Pons (tissue), 1 donor: ENCODE measurements around the gene SPON1.
"Not testable (repeated sequence)": the region's sequence is repeated elsewhere in the genome, so short reads cannot be mapped to it uniquely, and the experiment has no call there.

ENCODE experiments used
- DNase-seq: peaks from one replicate; pipeline ENCODE4 v3.0.0-alpha.2; 2016; ENCODE audit warnings: low spot score

Gene SPON1

DNA sequence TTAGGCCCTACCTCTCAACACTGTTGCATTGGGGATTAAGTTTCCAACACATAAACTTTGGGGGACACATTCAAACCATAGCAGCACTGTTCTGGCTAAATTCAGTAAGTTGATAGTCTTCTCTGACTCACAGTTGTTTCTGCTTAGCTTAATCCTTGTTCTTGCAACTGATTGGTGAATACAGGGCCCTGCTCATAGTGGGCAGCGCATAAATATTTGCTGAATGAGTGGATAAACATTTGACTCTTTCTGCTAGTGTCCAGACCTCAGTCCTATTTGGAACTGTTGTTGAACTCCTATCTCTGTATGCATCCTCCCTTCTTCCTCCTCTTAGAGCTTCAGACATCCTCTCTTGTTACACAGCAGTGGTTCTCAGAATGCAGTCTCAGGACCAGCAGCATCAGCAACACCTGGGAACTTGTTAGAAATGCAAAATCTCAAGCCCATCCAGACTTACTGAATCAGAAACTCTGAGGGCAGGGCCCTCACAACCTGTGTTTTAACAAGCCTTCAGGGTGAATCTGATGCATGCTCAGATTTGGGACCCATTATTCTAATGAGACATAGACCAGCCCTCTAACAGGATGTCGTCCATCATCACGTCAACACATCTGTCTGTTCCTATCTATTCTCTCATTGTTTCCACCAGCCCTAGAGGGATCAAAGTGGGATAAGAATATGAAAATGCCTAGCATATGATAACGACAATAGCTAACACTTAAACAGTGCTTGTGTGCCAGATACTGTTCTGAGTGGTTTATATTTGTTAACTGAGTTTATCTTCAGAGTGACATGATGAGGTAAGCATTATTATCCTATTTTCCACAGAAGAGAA, 22.3 kb downstream of the SPON1 start:
- no peak for DNase-seq

DNA sequence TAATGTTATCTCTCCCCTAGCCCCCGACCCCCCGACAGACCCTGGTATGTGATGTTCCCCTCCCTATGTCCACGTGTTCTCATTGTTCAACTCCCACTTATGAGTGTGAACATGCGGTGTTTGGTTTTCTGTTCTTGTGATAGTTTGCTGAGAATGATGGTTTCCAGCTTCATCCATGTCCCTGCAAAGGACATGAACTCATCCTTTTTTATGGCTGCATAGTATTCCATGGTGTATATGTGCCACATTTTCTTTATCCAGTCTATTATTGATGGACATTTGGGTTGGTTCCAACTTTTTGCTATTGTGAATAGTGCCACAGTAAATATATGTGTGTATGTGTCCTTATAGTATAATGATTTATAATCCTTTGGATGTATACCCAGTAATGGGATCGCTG, 24.2 kb downstream of the SPON1 start:
- not testable (repeated sequence) for DNase-seq

DNA sequence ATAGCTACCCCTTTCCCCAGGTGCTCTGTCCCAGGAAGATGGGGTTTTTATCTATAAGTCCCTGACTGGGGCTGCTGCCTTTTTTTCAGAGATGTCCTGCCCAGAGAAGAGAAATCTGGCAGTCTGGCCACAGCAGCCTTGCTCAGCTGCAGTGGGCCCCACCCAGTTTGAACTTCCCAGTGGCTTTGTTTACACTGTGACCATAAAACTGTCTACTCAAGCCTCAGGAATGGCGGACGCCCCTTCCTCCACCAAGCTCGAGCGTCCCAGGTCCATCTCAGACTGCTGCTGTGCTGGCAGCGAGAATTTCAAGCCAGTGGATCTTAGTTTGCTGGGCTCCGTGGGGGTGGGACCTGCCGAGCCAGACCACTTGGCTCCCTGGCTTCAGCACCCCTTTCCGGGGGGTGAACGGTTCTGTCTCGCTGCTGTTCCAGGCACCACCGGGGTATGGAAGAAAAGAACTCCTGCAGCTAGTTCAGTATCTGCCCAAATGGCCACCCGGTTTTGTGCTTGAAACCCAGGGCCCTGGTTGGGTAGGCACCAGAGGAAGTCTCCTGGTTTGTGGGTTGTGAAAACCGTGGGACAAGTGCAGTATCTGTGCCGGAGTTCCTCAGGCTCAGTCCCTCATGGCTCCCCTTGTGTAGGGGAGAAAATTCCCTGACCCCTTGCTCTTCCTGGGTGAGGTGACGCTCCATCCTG, 29.8 kb downstream of the SPON1 start:
- not testable (repeated sequence) for DNase-seq

DNA sequence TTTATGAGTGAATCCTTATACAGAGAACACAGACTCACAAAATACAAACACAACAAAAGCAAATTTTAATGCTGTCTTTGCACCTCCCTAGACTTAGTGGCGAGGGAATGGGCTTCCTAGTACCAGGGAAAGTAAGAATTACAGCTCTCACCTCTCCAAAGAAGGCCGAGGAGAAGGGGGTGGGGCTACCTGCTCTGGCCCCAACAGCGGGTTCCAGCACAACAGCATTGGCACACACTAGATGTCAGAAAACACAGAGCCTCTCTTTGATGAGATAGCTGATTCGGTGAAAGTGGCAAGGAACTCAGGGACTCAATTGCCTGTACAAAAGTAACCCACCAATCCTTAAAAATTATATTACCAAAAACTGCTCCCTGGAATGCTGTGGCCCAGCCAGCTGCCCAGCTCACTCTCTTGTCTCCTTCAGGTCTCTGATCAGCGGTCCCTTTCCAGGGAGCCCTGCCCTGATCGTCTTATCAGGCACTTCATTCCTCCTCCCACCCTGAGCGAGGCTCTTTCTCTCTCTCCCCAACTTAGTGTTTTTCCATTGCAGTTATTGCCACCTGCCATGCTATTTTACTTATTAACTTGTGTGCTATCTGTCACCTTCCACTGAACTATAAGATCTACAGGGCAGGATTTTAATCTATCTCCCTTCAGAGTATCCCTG, 30.7 kb downstream of the SPON1 start:
- no peak for DNase-seq

DNA sequence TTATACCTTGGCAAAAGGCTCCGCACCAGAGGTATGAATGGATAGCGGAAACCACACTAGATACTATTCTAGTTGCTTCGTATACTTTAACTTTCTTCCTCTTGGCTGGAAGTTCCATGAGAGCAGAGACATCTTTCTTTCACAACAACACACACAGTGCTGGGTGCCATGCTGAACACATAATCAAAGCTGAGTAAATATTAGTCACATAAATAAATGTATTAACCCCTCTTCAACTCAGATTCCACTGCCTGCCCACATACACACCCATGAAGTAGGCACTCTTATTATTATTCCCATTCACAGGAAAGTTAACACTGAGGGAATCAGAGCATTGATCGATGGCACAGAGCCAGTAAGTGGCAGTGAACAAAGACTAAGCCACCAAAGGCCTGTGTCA, 35.4 kb downstream of the SPON1 start:
- no peak for DNase-seq

DNA sequence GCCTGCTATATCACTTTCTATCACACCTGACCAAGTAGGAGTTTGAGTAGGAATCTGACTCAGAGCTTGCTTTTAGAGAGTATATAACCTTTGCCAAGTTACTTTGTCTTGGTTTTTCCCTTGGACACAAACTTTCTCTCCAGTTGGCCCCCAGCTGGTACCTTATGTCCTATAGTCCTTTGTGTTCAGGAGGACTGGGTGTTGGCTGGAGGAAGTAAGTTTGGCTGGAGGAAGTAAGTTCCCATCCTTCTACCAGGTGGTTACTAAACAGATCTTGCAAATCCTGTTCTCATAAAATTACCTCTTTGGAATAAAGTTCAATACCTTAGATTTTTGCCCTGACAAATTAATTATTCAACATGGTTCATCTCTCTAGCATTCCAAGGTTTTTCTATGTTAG, 37.2 kb downstream of the SPON1 start:
- DNase-seq = no peak

DNA sequence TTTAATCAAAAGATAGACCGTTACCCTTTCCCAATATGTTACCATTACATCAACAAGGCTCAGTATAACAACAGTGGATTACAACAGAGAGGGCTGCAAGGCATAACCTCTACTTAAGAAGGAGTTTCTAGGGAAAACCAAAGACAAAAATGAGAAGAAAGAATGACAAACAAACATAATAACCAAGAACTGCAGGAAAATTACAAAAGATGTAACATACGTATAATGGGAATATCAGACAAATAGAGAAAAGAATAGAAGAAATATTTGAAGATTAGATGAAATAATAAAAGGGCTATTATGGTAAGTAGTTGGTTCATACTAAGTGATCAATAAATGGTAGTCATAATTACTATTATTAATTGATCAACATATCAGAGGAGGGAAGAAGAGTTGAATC, 39.1 kb downstream of the SPON1 start:
- DNase-seq = no peak

DNA sequence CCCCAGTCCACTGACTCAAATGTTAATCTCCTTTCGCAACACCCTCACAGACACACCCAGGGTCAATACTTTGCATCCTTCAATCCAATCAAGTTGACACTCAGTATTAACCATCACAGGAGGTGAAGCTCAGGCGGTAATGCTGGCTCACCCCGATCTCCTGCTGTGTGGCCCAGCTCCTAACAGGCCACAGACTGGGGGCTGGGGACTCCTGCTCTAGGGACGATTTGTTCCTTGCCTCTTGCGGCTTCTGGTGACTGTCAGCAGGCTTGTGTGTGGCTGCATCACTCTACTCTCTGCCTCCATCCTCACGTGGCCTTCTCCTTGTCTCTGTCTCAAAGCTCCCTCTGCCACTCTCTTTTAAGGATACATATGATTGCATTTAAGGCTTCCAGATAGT, 45.0 kb downstream of the SPON1 start:
- DNase-seq = no peak

DNA sequence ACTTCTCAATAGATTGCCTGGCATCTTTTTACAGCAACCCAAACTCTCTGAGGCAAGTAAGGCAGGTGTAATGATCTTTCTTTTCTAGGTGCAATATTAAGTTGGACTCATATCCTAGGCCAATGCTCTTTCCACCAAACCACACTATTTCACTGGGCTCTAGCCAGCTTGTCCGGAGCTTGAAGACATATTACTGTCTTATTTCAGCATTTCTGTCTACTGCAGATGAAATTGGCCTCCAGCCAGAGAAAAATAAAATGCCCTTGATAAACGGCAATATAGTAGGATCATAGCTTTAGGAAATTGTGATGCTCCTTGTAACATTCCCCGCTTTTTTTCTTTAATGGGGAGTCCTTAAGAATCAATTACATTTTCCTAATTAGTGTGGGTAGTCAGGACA, 48.1 kb downstream of the SPON1 start:
- DNase-seq = no peak

DNA sequence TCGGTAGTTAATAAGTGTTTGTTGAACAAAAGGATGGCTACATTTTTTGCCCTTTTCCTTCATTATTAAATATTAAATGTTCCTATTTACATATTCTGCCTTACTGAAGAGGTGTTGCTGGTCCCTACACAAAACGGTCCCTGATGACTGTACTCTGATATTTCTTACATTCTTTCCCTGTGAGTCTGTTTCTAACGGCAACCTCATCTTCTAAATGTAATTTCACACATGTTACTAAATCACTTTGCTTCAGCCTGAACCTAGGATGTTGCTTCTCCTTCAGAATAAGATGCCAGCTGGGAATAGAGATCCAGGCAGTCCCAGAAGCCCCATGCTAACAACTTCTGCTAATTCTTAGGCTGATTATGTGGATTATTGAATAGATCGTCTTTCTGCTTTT, 50.3 kb downstream of the SPON1 start:
- DNase-seq = no peak

DNA sequence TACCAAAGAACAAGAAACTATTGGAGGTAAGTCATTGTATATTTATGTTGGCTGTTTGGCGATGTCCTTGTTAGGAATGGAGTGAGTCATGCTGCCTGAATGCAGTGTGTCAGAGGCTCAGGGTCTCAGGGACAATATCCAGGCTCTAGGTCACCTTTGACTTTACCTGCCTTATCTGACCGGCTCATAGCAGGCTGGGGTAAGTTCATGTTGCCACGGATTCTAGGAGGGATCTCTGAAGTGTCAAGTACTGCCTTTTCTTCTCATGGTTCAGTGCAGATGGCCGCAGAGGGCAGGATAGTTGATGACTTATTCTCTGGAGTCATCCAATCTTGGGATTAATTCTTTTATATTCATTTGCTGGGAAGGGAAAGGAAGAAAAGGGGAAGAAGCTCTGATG, 53.2 kb downstream of the SPON1 start:
- no peak for DNase-seq

DNA sequence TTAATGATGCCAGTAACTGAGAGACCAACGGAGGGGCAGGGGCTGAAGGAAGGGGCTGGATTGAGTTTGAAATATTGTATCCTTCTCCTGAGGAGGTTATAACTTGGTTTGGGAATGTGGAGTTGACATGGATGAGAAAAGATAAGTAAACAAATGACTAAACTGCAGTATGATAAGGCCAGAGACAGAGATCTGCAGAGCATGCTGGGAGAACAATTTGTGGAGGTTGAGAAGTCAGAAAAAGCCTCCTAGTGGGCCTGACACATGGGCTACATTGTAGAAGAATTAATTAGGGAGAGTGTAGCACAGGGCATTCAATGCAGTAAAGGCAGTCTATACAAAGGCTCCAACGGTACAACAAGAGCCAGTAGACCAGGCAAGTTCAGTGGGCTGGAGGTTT, 55.9 kb downstream of the SPON1 start:
- no peak for DNase-seq

DNA sequence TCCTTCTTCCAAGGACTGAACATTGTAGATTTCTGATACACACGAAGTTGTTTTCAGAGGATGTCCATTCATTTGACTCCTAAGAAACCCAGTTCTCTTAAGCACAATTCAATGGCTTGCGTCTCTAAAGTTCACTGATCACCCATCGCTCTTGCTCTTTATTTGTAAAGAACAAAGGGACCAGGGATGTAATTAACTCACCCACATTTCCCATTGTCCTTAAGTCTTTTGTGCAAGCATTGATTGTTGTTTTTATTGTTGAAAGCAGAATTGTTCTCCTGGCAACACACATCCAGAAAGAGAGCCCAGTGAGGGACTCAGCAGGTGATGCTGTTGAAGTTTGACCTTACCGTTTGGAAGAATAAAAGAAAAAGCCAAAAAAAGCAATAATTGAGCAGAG, 59.2 kb downstream of the SPON1 start:
- DNase-seq = no peak

DNA sequence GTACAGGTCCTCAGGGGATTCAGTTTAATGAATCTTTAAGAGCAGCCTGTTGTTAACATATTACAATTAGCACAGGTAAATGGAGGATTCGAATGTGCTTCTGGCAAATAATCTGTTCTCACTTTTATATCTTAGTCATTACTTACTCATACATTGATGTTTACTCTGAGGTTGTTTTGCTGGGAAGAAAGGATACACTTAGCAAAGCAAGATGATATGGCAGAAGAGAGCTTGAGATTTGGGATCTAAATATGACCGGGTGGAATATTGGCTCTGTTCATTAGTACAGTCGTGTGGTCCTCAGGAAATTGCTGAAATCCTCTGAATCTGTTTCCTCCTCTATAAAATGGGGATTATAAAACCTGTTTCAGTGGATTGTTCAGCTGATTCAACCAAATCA, 59.7 kb downstream of the SPON1 start:
- no peak for DNase-seq

DNA sequence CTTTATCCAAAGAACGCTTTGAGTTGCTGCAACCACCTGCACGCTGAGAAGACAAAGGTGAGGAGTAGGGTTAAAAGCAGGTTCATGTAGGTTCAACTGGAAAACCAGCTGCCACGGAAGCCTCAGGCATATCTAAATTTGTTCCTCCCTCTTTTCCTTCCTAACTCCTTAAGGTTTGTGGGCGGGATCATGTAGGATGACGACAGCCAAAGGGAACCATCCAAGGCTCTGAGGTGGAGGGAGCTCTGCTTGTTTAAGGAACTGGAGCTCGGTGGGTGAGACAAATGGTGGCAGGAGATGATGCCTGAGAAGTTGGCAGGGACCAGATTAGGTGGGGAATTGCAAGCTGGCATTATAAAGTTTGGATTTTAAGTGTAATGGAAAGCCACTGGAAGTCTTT, 60.3 kb downstream of the SPON1 start:
- DNase-seq = no peak

DNA sequence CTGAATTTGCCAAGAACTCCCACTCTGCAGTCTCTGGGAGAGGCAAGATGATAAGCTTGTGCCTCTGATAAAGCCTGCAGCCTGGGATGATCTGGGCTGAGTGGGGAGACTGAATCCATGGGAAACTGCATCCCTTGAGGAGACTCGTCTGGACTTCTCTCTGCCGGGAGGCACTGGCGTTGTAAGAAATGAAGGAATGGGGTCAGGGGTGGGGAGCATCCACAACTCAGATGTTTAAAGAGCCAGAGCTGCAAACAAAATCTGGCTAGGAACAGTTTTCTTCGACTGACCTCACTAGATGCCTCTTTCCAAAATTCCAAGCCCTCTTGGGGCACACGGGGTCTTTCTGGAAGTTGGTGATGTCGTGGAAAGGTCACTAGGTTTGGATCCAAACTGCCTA, 64.4 kb downstream of the SPON1 start:
- DNase-seq = no peak

DNA sequence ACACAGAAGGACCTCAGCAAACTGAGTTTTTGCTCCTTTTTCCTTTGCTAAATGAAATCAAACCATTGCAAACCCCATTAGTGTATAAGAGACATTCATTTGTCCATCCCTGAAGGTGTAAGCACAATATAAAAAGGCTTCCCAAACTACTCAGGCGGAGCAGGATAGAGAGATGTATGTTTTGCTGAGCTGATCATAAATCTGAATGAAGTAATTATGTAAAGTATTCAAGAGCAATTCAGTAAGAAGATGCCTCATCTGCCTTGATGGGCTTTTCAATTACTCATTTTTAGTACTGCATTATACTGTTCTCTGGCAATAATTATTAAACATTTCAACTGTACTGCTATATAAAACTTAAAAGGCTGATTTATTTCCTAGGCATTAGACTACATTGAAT, 65.0 kb downstream of the SPON1 start:
- DNase-seq = no peak

DNA sequence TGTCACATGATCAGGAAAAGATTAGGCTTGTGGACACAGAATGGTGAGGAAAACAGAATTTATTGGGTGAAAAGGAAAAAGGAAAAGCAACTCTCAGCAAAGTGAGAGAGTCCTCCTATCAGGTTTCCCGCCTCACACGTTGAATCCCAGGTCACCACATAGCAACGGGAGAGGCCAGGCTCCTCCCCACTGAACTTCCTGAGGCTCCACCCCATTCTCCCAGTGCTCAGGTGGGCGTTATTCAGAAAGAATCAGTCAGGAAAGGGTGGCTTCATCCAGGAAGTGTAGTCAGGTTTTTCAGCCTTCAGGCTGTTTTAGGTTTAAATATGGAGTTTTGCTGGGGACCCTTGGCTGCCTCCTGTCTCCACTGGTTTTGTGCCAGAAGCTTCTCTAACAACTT, 66.9 kb downstream of the SPON1 start:
- DNase-seq = no peak

DNA sequence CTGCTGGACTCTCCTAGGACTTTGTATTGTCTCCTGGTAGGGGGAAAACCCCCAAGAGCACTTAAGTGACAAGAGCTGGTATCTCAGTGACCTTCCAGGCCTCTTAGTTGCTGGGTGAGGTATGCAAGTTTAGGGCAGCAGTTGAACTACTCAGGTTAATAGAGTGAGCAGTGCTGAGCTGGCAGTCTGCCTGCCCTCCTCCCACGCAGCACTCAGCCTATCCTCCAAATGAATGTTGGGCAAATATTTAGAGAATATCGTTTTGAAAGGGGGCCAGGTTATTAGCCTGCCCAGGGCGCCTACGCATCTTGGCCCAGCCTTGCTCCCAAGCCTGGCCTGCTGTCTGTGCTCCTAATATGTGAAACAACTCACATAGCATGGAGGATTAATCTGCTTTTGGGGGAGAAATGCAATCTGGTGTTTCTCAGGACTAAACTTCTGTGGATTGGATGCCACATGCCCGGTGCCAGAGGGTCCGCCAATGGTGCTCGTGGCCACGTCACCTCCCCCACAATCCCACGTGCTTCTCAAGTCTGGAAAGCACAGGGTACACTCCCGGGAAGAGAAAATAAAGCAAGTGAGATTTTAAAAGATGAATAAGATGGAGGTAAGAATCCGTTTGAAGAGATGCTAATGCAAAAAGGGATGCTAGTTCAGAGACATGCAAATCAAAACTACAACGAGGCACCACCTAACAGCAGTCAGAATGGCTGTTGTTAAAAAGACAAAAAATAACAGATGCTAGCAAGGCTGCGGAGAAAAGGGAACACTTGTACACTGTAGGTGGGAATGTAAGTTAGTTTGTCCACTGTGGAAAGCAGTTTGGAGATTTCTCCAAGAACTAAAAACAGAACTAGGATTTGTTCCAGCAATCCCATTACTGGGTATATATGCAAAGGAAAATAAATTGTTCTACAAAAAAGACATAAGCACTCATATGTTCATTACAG, 67.7 kb downstream of the SPON1 start:
- DNase-seq = no peak

DNA sequence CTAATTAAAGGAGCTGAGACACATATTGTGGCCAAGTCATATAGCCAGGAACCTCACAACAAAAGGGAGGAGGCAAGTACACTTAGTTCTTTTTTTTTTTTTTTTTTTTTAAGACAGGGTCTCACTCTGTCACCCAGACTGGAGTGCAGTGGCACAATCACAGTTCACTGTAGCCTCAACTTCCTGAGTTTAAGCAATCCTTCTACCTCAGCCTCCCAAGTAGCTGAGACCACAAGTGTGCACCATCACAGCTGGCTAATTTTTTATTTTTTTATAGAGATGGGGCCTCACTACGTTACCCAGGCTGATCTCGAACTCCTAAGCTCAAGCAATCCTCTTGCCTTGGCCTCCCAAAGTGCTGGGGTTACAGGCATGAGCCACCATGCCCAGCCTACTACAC, 73.0 kb downstream of the SPON1 start:
- DNase-seq = not testable (repeated sequence)

DNA sequence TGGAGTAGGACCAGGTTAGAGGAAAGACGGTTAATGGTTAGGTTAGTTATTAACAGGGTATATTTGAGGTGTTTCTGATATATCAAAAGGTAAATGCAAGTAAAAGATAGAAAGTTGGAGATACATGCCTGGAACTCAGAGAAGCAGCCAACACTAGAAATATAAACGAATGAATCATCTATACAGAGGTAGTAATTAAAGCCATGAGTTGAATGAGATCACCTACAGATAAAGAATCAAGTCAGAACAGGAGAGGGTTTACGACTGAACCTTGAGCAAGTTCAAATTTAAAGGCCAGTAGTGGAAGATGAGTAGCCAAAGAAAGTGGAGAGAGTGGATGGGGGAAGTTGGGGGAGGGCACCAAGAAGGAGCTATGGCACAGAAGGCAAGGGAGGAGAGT, 73.9 kb downstream of the SPON1 start:
- no peak for DNase-seq

DNA sequence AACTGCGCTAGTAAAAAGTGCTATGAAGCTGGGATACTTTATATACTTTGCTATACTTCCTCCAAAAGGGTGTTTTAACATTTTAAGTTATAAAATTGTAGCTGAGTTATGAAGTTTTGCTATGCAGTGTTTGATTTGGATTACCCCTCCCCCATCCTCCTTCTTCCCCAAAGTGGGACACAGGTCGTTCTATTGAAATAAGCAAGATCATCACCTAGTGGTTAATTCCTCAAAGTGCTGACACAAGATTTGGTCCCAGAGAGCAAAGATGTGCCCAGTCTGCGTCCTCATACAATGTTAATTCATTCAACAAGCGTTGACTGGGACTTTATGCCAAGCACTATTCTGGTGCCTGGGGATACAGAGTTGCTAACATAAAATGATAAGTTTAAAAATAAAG, 78.5 kb downstream of the SPON1 start:
- no peak for DNase-seq
